ENCODE data around the gene SETSIP. TPM values are rescaled to one million over a fixed set of nuclear protein-coding genes. Genes with fewer than 3 reads are reported as not detected.
A peak's percentile ranks its signal among the peaks of the same experiment; 100 is the strongest.

SETSIP gene
- total RNA-seq, 6 donors from 2014 or later = not detected

- DNase-seq = no peak
- H3K4me1 ChIP-seq = peaks cover 0 to 4% (median 2%) of the 10 kb centered on the region in 4 donors
- TF ChIP-seq POLR2AphosphoS5 (IDR thresholded peaks at IDR 0.05) (no peak), EP300 (IDR thresholded peaks at IDR 0.05) (no peak), POLR2A (IDR thresholded peaks at IDR 0.05) (no peak), CTCF (IDR thresholded peaks at IDR 0.05) (no peak)
- 93 to 95% methylated on average over 5 of the region's 5 CpGs for WGBS, 2 donors
- ATAC-seq (ENCODE audit: low FRiP score in 2 of 2) = no peak
- no peak overlapping the region for H3K4me3 ChIP-seq
- H3K27me3 ChIP-seq = no peaks in the 10 kb centered on the region
- peaks cover 0 to 2% (median 0%) of the 10 kb centered on the region in 4 donors for H3K9me3 ChIP-seq
- H3K27ac ChIP-seq = no peak overlapping the region
- H3K36me3 ChIP-seq = no peaks in the 10 kb centered on the region
Measured at GRCh38 chr1:92091625-92092024, 16.4 kb upstream of the SETSIP start.

GRCh38 chr1:92087542-92087941 lies 12.3 kb upstream of the SETSIP start:
- no peaks in the 10 kb centered on the region for H3K36me3 ChIP-seq
- H3K4me1 ChIP-seq = no peaks in the 10 kb centered on the region
- no peaks in the 10 kb centered on the region for H3K27me3 ChIP-seq
- TF ChIP-seq CTCF (IDR thresholded peaks at IDR 0.05) (no peak), EP300 (IDR thresholded peaks at IDR 0.05) (no peak)
- H3K27ac ChIP-seq = no peak overlapping the region
- 86 to 95% methylated on average over 1 of the region's 1 CpG for WGBS, 2 donors
- ATAC-seq (ENCODE audit: low FRiP score in 2 of 2) = no peak
- H3K9me3 ChIP-seq = peaks cover 4 to 17% (median 13%) of the 10 kb centered on the region in 4 donors
- no peak overlapping the region for H3K4me3 ChIP-seq
- no peak for DNase-seq

GRCh38 chr1:92085727-92086126 lies 10.5 kb upstream of the SETSIP start:
- Histone ChIP-seq H3K4me3 (no peak overlapping the region), H3K4me1 (peaks cover 0 to 10% (median 7%) of the 10 kb centered on the region in 4 donors), H3K27ac (no peak overlapping the region), H3K27me3 (no peaks in the 10 kb centered on the region), H3K36me3 (no peaks in the 10 kb centered on the region), H3K9me3 (peaks cover 4 to 17% (median 13%) of the 10 kb centered on the region in 4 donors)
- DNase-seq = no peak
- TF ChIP-seq CTCF (IDR thresholded peaks at IDR 0.05) = no peak
- TF ChIP-seq EP300 (IDR thresholded peaks at IDR 0.05) = no peak
- no peak for TF ChIP-seq POLR2A (IDR thresholded peaks at IDR 0.05)
- no peak for TF ChIP-seq POLR2AphosphoS5 (IDR thresholded peaks at IDR 0.05)
- ATAC-seq (ENCODE audit: low FRiP score in 2 of 2) = no peak
- 96 to 100% methylated on average over 4 of the region's 4 CpGs for WGBS, 2 donors

GRCh38 chr1:92084651-92085050 lies 9.4 kb upstream of the SETSIP start:
- H3K9me3 ChIP-seq = peaks cover 4 to 17% (median 13%) of the 10 kb centered on the region in 4 donors
- no peaks in the 10 kb centered on the region for H3K27me3 ChIP-seq
- H3K4me3 ChIP-seq = no peak overlapping the region
- WGBS, 2 donors = 95 to 97% methylated on average over 1 of the region's 1 CpG
- no peak for TF ChIP-seq EP300 (IDR thresholded peaks at IDR 0.05)
- TF ChIP-seq POLR2AphosphoS5 (IDR thresholded peaks at IDR 0.05) = no peak
- no peak for TF ChIP-seq POLR2A (IDR thresholded peaks at IDR 0.05)
- no peak for TF ChIP-seq CTCF (IDR thresholded peaks at IDR 0.05)
- H3K27ac ChIP-seq = no peak overlapping the region
- H3K36me3 ChIP-seq = no peaks in the 10 kb centered on the region
- ATAC-seq (ENCODE audit: low FRiP score in 2 of 2) (no peak), DNase-seq (no peak)
- H3K4me1 ChIP-seq = peaks cover 2 to 11% (median 9%) of the 10 kb centered on the region in 4 donors

- 25 to 29% methylated on average over 4 of the region's 4 CpGs for WGBS, 2 donors
- no peak for DNase-seq
- TF ChIP-seq EP300 (IDR thresholded peaks at IDR 0.05) (no peak), CTCF (IDR thresholded peaks at IDR 0.05) (no peak), POLR2A (IDR thresholded peaks at IDR 0.05) (no peak), POLR2AphosphoS5 (IDR thresholded peaks at IDR 0.05) (no peak)
- H3K27me3 ChIP-seq = no peaks in the 10 kb centered on the region
- peak overlapping the region in 3 of 4 donors; percentile 76 to 84 (median 78) for H3K27ac ChIP-seq
- peaks cover 3 to 12% (median 9%) of the 10 kb centered on the region in 4 donors for H3K4me1 ChIP-seq
- no peaks in the 10 kb centered on the region for H3K36me3 ChIP-seq
- ATAC-seq (ENCODE audit: low FRiP score in 2 of 2) = no peak
- peaks cover 0 to 9% (median 8%) of the 10 kb centered on the region in 4 donors for H3K9me3 ChIP-seq
- H3K4me3 ChIP-seq = peak overlapping the region; percentile 61 to 82 (median 70)
Measured at GRCh38 chr1:92081031-92081430, 5.8 kb upstream of the SETSIP start.
